Testis (tissue), 2 donors: Measurements from ENCODE around the gene PARD6A.

ENCODE experiments used
- CTCF ChIP-seq, 3 experiments: fragments of 450-650 bp in 2 of 3; fragments of 200-600 bp in 1 of 3; sonication (generic) in 1 of 3; IDR thresholded peaks; one replicate each; pipeline ENCODE4 v1.5.1; 2016 to 2019; ENCODE audit warnings: antibody characterized with exemption in 3 of 3, mild to moderate bottlenecking in 2 of 3, moderate library complexity in 1 of 3
- POLR2A ChIP-seq: fragments of 450-650 bp; IDR thresholded peaks from one replicate; pipeline ENCODE4 v1.6.1; 2017; ENCODE audit warnings: antibody characterized with exemption, mild to moderate bottlenecking, moderate library complexity

- TF ChIP-seq CTCF (IDR thresholded peaks at IDR 0.05) (no peak), POLR2A (no peak)
Observed at GRCh38 chr16:67666559-67667452, 6.0 kb downstream of the PARD6A start, which contains the start of the genes C16orf86 and ENKD1.
